HG02884 (cell line): Measurements from ENCODE around the gene ZNF711.
"Not testable (repeated sequence)": the region's sequence is repeated elsewhere in the genome, so short reads cannot be mapped to it uniquely, and the experiment has no call there.

Experiments used
- ATAC-seq: cut with Tn5 transposase; IDR thresholded peaks from one replicate; pipeline ENCODE4 v1.9.1; 2021; ENCODE audit warnings: mild to moderate bottlenecking, moderate library complexity; ENCODE audit not compliant: unreplicated experiment

The ZNF711 gene

DNA sequence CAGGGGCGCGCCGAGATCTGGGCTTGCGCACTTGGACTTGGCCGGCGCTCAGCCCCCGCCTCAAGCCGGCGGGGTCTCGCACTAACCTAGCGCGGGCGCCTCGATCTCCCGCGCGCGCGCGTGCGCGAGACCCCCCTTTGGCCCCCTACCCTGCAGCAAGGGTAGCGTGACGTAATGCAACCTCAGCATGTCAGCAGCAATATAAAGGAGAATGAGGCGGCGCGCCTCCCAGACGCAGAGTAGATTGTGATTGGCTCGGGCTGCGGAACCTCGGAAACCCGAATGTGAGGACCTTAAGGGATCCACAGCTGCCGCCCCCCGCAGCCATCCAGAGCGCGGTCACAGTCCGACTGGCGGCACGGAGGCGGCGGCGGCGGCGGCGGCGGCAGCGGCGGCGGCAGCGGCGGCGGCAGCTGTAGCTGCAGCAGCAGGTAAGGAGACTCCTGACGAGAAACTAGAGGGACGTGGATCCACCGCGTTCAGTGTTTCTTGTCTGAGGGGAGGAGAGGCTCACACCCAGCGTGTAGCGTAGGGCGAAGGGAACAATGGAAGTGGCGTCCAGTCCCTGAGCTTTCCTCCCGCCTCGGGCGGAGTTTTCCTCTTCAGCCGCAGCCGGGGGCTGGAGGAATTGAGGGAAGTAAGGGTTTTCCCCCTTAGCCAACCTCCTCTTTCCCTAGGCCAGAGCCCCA is at the start of gene ZNF711, which contains the start of gene SATL1:
TSS of gene ZNF711 (plus strand) at position 231 of the 689 bp plus-strand sequence. CDS start 3,582 bp downstream, outside the sequence.
TSS of gene SATL1 (minus strand) at position 19 of the 689 bp plus-strand sequence. CDS start 134,811 bp downstream, outside the sequence.
- peak; percentile 70 for ATAC-seq

DNA sequence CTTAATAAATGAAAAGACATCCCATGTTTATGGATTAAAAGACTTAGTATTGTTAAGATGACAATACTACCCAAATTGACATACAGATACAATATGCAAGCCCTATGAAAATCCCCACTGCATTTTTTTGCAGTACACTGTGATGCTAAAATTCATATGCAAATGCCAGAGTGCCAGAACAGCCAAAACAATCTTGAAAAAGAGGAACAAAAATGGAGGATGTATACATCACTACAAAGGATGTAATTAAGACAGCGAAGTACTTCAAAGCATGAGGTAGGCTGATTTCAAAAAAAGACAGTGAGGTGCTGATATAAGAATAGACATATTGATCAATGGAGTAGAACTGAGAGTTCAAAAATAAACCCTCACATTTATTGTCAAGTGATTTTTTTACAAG is 47.5 kb upstream of the ZNF711 start:
- no peak for ATAC-seq

DNA sequence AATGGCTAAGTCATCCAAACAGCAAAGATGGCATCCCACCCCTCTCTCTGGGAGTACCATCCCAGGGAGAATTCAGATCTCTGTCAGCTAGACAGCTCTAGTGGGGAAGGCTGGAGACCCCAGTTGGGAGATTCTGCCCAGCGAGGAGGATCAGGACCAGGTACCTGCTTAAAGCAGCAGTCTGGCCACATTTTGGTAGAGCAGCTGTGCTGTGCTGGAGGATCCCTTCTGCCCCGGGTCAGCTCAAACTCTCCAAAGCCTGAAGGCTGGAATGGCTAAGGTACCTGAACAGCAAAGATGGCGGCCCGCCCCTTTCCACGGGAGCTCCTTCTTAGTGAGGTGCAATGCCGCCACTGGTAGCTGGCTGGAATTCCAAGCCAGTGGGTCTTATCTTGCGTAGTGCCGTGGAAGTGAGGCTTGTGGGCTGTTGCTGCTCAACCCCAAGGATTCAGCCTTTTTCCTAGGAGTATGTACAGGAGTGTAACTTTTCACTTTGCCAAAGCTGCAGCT is 40.3 kb upstream of the ZNF711 start:
- ATAC-seq: no peak

DNA sequence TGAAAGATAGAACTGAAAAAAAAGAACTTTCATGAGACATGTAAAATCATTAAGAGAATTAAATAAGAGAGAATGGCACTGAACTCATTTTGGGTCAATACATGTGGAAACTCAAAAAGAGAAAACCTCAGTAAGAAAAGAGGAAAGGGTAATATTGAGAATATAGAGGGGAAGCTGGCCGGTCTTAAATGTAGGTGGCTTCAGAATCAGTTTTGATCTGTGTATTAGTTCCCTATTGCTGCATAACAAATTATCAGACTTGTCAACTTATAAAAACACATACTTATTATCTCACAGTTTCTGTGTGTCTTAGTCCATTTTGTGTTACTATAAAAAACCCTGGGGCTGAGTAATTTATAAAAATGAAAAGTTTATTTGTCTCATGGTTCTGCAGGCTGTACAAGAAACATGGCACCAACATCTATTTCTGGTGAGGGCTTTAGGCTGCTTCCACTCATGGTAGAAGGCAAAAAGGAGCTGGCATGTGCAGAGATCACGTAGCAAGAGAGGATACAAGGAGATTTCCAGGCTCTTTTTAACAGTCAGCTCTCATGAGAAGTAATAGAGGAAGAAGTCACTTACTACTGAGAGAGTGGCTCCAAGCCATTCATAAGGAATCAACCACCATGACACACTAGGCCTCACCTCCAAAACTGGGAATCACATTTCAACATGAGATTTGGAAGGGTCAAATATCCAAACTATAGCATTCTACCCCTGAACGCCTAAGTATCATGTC is 29.8 kb upstream of the ZNF711 start:
- no peak for ATAC-seq

DNA sequence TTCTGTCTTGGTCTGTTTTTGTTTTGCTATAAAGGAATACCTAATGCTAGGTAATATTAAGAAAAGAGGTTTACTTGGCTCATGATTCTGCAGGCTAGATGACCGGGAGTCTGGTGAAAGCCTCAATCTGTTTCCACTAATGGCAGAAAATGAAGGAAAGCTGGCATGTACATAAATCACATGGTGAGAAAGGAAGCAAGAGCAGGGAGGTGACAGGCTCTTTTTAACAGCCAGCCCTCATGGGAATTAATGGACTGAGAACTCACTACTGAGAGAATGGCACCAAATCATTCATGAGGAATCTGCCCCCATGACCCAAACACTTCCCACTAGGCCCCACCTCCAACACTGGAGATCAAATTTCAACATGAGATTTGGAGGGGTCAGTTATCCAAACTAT is 27.8 kb upstream of the ZNF711 start:
- ATAC-seq: no peak

DNA sequence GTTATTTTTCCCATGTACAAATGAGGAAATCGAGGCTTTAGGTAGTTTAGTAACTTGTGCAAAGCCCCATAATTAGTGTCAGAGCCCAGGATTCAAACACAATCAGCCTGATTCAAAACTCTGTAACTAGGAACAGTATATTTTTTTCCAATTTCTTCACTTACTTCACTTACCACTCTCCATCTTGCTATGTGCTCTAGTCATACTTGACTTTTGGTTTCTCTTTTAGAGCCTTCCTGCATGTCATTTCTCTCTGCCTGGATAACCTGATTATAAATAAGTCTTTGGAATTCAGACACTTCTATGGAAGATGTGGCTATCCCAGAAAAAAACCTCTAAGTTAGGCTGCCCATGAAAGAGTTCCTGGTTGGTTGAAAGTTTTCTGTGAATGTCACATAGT is 22.4 kb upstream of the ZNF711 start:
- no peak for ATAC-seq

DNA sequence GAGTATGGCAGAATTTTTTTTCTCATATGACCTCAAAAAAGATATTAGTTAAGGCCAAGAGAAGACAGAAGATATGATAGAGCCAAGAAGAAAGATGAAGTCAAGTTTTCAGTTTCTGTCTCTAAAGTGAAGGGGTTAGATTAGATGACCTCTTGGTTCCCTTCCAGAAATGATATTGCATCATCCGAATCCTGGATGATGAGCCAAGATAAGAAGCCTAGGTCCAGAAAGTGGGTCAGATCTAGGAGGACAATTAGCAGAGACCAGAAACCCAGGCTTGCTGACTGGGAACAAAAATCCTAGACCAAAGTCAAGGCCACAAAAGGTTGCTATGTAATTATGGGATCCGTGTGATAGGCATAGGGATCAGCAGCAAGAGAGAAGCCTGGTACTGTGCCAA is 20.4 kb upstream of the ZNF711 start:
- no peak for ATAC-seq

DNA sequence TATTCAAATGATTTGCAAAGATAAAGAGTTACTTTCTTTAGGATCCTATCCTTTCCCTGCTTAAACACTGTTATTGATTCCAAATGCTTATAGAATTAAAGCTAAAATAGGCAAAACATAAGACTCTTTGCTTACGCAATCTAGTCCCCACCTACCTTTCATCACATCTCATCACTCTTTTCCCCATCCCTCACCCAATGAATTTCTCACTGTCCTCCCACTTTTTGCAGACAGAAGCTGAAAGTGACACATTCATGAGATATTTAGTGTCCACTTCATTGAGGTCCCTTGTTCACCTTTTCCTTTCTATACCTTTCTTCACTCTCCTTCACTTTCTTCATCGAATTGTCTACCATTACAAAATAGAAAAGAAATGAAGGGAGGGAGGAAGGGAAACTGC is 636 bp upstream of the ZNF711 start:
- ATAC-seq: no peak

DNA sequence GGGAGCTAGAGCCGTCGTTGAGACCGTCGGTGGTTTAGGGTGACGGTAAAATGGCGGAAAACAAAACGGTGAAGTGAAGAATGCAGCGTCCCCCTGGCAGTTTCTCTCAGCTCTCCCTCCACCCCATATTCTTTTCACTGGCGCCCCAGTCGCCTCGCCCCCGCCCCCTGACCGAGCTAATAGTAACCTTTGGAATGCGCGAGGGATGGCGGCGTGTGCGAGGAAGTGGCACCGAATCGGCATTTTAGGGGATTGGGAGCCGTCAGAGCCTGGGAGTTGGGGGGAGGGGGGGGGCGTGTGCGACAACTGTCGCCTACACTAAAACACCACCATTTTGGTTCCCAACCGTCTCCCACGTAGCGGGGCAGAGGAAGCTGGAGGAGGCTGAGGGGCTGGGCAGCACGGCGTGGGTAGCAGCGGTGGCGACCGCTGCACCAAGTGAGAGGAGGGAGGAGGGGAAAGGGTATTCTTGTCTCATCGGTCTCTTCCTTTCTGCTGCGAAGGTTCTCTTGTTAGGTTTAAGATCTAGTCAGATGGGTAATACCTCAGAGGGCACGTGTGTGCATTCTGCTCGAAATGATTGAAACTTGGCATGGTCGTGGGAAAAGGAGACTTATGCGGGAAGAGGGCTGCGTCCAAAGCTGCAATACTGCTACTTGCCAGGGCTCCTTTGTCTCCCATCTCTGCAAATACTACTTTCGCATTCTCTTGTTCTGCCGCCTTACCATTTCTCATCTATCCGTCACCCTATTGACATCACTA is 840 bp downstream of the ZNF711 start:
- peak; percentile 43 for ATAC-seq

DNA sequence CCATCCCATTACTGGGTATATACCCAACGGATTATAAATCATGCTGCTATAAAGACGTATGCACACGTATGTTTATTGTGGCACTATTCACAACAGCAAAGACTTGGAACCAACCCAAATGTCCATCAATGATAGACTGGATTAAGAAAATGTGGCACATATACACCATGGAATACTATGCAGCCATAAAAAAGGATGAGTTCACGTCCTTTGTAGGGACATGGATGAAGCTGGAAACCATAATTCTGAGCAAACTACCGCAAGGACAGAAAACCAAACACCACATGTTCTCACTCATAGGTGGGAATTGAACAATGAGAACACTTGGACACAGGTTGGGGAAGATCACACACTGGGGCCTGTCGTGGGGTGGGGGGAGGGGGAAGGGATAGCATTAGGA is 41.5 kb downstream of the ZNF711 start:
- ATAC-seq: not testable (repeated sequence)

DNA sequence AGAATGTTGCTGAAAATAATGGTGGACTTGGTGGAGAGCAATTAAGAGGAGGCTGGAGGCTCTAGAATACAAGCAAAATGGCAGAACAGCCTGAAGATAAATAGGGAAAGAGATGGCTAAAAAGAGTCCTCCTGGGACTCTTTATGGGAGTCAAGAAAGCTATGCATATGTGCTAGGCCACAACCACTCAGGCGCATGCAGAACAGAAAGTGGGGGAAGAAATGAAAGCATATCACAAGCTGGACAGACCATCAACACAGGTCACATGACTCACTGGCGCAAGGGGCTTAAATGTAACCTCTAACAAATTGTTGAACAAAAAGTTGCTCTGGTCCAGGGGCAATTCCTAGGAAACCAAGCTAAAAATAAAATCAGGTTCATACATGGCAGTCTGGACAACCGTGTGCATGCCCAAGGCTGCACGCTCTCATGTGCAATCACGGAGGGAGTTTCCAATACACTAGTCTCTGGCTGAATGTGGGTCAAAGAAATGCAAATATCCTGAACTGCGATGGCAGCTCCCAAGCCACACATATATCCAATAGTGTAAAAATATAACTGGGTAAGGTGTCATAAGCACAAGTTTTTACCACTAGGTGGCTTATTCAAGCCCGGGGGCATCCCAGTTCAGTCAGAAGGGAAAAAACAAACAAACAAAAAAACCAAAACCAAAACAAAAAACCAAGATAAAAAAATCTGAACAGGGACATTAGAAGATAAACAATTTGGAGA is 45.4 kb downstream of the ZNF711 start:
- no peak for ATAC-seq

DNA sequence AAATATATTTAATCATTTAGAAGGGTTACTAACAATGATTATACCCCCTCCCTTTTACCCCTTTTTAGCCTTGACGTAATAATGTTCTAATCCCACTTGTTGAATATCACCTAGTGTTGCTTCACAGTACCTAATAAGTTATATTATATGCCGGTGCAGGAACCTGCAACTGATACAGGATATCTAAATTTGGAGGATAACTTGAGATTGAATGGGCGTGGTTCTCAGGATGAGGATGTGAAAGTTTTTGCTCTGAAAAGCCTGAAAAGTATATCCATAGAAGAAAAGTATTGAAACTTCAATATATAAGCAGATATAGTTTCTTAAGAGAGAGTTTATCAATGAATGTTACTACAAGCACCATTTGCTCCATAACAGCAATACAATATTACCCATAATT is 59.8 kb downstream of the ZNF711 start:
- ATAC-seq: no peak

DNA sequence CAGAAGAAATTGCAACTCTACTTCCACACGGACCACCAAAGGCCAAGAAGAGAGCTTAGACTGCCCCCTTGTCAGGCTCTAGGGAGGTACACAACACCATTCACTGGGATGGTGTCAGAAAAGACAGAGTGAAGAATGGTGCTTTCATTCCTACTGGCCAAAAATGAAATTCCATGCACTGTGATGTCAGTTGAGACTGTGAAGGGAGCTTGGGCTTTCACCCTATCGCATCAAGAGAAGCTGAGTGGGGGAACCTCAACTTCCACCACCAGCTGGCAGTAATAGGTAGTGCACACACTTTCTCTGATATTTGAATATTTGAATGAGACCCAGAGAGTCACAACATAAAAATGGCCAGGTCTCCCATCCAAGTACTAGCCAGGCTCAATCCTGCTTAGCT is 65.9 kb downstream of the ZNF711 start:
- no peak for ATAC-seq

DNA sequence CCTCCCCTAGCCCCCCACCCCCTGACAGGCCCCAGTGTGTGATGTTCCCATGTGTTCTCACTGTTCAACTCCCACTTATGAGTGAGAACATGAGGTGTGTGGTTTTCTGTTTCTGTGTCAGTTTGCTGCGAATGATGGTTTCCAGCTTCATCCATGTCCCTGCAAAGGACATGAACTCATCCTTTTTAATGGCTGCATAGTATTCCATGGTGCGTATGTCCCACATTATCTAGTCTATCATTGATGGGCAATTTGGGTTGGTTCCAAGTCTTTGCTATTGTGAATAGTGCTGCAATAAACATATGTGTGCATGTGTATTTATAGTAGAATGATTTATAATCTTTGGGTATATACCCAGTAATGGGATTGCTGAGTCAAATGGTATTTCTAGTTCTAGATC is 67.6 kb downstream of the ZNF711 start:
- not testable (repeated sequence) for ATAC-seq
